K562 (cell line): ENCODE data around the gene SHROOM3. TPM values are rescaled to one million over a fixed set of nuclear protein-coding genes. Genes with fewer than 3 reads are reported as not detected.

ENCODE experiments used
- ATAC-seq: fragments of 200-7000 bp; cut with Tn5 transposase; 3 replicates; pipeline ENCODE4 v1.9.1; 2020; ENCODE audit warnings: moderate library complexity
- BruUV-seq: library from RNA; stranded (reverse); fragments of 400-500 nt; replicated peaks from 2 replicates; lab custom pipeline; 2021; lab: Mats Ljungman, UMichigan
- CTCF ChIA-PET: fragments of 300-600 bp; formaldehyde crosslinking; extraction: SDS; loops from one replicate; lab custom pipeline; 2021; ENCODE audit warnings: low intra/inter-chr PET ratio; lab: Yijun Ruan, JAX
- POLR2A ChIA-PET: fragments of 300-600, 350-650 bp; sonication (Branson Sonifier 250); formaldehyde crosslinking; extraction: SDS; loops from one replicate; lab custom pipeline; 2021; ENCODE audit warnings: antibody characterized with exemption, inconsistent platforms; lab: Yijun Ruan, JAX
- DNase-seq, 4 experiments: peaks; one replicate each; pipeline versions ENCODE4 v3.0.0 to v3.0.0-alpha.2; 2011 to 2018; ENCODE audit warnings: low spot score in 3 of 4, mixed read lengths in 3 of 4; ENCODE audit errors: extremely low read depth in 1 of 4
- FAIRE-seq: peaks from 2 replicates; lab custom pipeline; 2011; peaks lifted over from hg19 to GRCh38; lab: Jason Lieb, UNC
- H2AFZ ChIP-seq: 2 replicates; pipeline ENCODE4 v1.6.0; 2011; ENCODE audit warnings: low read depth, low read length, control low read depth, inconsistent platforms
- H3K27ac ChIP-seq: fragments of 200-600 bp; 3 replicates; pipeline ENCODE4 v1.8.0; 2011; ENCODE audit warnings: low read depth, mild to moderate bottlenecking, control low read depth, inconsistent platforms, low read length, moderate library complexity, mixed read lengths; ENCODE audit errors: extremely low read depth
- H3K27me3 ChIP-seq, 2 experiments: fragments of 300-600 bp in 1 of 2; 2 replicates in 1 of 2; 3 replicates in 1 of 2; pipeline versions ENCODE4 v1.6.0 to v1.8.0; 2011; ENCODE audit warnings: inconsistent platforms in 2 of 2, low read length in 2 of 2, mild to moderate bottlenecking in 1 of 2, mixed read lengths in 1 of 2, moderate library complexity in 1 of 2; ENCODE audit not compliant: control insufficient read depth in 2 of 2, insufficient read depth in 2 of 2
- H3K36me3 ChIP-seq: fragments of 300-600 bp; 3 replicates; pipeline ENCODE4 v1.8.0; 2011; ENCODE audit warnings: mild to moderate bottlenecking, low read length, inconsistent platforms; ENCODE audit not compliant: control insufficient read depth, insufficient read depth
- H3K4me1 ChIP-seq, 2 experiments: fragments of 200-600 bp in 1 of 2; replicated peaks in 1 of 2; 2 replicates in 1 of 2; 3 replicates in 1 of 2; pipeline versions ENCODE4 v1.5.1 to v1.8.0; 2011; ENCODE audit warnings: inconsistent platforms in 2 of 2, low read length in 2 of 2, mild to moderate bottlenecking in 1 of 2, mixed read lengths in 1 of 2, moderate library complexity in 1 of 2; ENCODE audit not compliant: control insufficient read depth in 2 of 2, insufficient read depth in 2 of 2
- H3K4me2 ChIP-seq: 2 replicates; pipeline ENCODE4 v1.6.1; 2011; ENCODE audit warnings: low read length, control low read depth, inconsistent platforms, mixed read lengths; ENCODE audit not compliant: insufficient read depth
- H3K4me3 ChIP-seq: fragments of 200-600 bp; sonication (generic), shearing (Covaris generic); 2 replicates; pipeline ENCODE4 v1.5.1; 2016; ENCODE audit warnings: control low read depth, inconsistent platforms
- H3K79me2 ChIP-seq: fragments of 200-600 bp; 3 replicates; pipeline ENCODE4 v1.8.0; 2011; ENCODE audit warnings: low read length, inconsistent platforms; ENCODE audit not compliant: control insufficient read depth, insufficient read depth
- H3K9ac ChIP-seq, 2 experiments: 2 replicates each; pipeline versions ENCODE4 v1.6.0 to v1.6.1; 2011; ENCODE audit warnings: low read depth in 2 of 2, low read length in 2 of 2, control low read depth in 1 of 2, inconsistent platforms in 1 of 2, mild to moderate bottlenecking in 1 of 2, mixed read lengths in 1 of 2; ENCODE audit not compliant: insufficient read depth in 1 of 2
- H3K9me1 ChIP-seq: one replicate; pipeline ENCODE4 v1.6.0; 2011; ENCODE audit warnings: inconsistent platforms, mild to moderate bottlenecking, low read length, moderate library complexity; ENCODE audit not compliant: control insufficient read depth, insufficient read depth
- H3K9me3 ChIP-seq: replicated peaks from 2 replicates; pipeline ENCODE4 v1.5.1; 2011; ENCODE audit warnings: low read depth, low read length, inconsistent platforms; ENCODE audit not compliant: control insufficient read depth, insufficient read depth
- H4K20me1 ChIP-seq: replicated peaks from 2 replicates; pipeline ENCODE4 v1.6.1; 2011; ENCODE audit warnings: low read length, inconsistent platforms, mixed read lengths; ENCODE audit not compliant: control insufficient read depth, insufficient read depth
- BCOR ChIP-seq: fragments of 450-650 bp; IDR thresholded peaks from 2 replicates; pipeline ENCODE4 v1.6.1; 2016
- E2F5 ChIP-seq: sonication (generic); formaldehyde crosslinking; IDR thresholded peaks from 2 replicates; pipeline ENCODE4 v1.8.0; 2022; ENCODE audit warnings: mild to moderate bottlenecking, missing genetic modification reagents
- GABPA ChIP-seq: fragments of 200-800 bp; sonication (Bioruptor generic); conservative IDR thresholded peaks from 2 replicates; pipeline ENCODE4 v1.6.1; 2016; ENCODE audit warnings: low read depth, missing genetic modification characterization, missing compliant biosample characterization
- MCM5 ChIP-seq: fragments of 450-650 bp; IDR thresholded peaks from 2 replicates; pipeline ENCODE4 v1.6.1; 2016; ENCODE audit warnings: low read depth
- MYC ChIP-seq, 2 experiments: fragments of 250-450 bp in 1 of 2; sonication (Bioruptor Pico) in 1 of 2; IDR thresholded peaks; 2 replicates each; pipeline versions ENCODE4 v1.5.1 to v1.6.1; 2012 to 2021; ENCODE audit warnings: low read depth in 2 of 2, borderline replicate concordance in 1 of 2, improper control_type of control experiment in 1 of 2, low read length in 1 of 2, mild to moderate bottlenecking in 1 of 2, moderate library complexity in 1 of 2
- POLR2AphosphoS2 ChIP-seq: IDR thresholded peaks from 2 replicates; pipeline ENCODE4 v1.6.1; 2012; ENCODE audit warnings: low read length, improper control_type of control experiment
- RBM15 ChIP-seq: fragments of 200-400 bp; formaldehyde crosslinking; IDR thresholded peaks from 2 replicates; pipeline ENCODE4 v1.6.1; 2018; ENCODE audit warnings: mild to moderate bottlenecking, low read length, moderate library complexity; ENCODE audit not compliant: insufficient read depth
- SMC3 ChIP-seq: conservative IDR thresholded peaks from 2 replicates; pipeline ENCODE4 v1.6.1; 2011; ENCODE audit warnings: low read depth, low read length, improper control_type of control experiment; ENCODE audit not compliant: insufficient read depth
- SNRNP70 ChIP-seq: fragments of 200-400 bp; formaldehyde crosslinking; optimal IDR thresholded peaks from 2 replicates; pipeline ENCODE3; 2017; ENCODE audit warnings: low read depth, low read length
- ZNF232 ChIP-seq: sonication (generic); formaldehyde crosslinking; IDR thresholded peaks from 2 replicates; pipeline ENCODE4 v1.8.0; 2022; ENCODE audit warnings: mild to moderate bottlenecking, missing genetic modification reagents
- ZNF76 ChIP-seq: fragments of 250-450 bp; sonication (Bioruptor Pico); IDR thresholded peaks from 2 replicates; pipeline ENCODE4 v1.4.0; 2020; ENCODE audit warnings: mild to moderate bottlenecking, moderate library complexity, borderline replicate concordance
- WGBS: fragments of 100-300 bp; shearing (Covaris generic); methylation state at CpG from one replicate; pipeline ENCODE4 v1.1.6; 2016; ENCODE audit warnings: low coverage, mixed read lengths; ENCODE audit not compliant: insufficient coverage; ENCODE audit errors: missing lambda C conversion rate; 5-methylcytosine and 5-hydroxymethylcytosine counted together
- in situ Hi-C: fragments of 300-500 bp; cut with MboI; formaldehyde crosslinking; loops from 4 replicates; pipeline ENCODE4 v1.15.0; 2018; ENCODE audit warnings: inconsistent platforms, mixed read lengths
- intact Hi-C: fragments of 100-400 bp; cut with micrococcal nuclease; formaldehyde crosslinking; loops from 2 replicates; pipeline ENCODE4 v1.14.2; 2022
- polyA plus RNA-seq, 8 experiments: library from polyadenylated mRNA; depleted of rRNA in 4 of 8; stranded (reverse) in 5 of 8; unstranded in 3 of 8; fragments of >200 nt; fragmentation: Nextera tagmentation in 2 of 8; fragmentation: Illumina TruSeq in 1 of 8; extraction: Ambion mirVana in 2 of 8; extraction: Trizol in 1 of 8; gene quantifications; 2 replicates each; pipeline versions ENCODE4 v1.2.1 to v1.2.3, GENCODE V29; 2011 to 2014; ENCODE audit warnings: inconsistent platforms in 1 of 8, missing spikeins in 1 of 8
- total RNA-seq, 7 experiments: library from RNA; depleted of rRNA in 6 of 7; stranded (reverse); fragments of >200 nt in 6 of 7; fragmentation: Illumina TruSeq in 2 of 7; extraction: Trizol in 2 of 7; gene quantifications; 2 replicates each; pipeline versions ENCODE4 v1.2.1 to v1.2.3, GENCODE V29; 2011 to 2021; ENCODE audit warnings: low replicate concordance in 1 of 7
- TF ChIP-seq, protein P1 (sequence below): sonication (generic); IDR thresholded peaks from 2 replicates; pipeline ENCODE4 v1.6.1; 2016
- TF ChIP-seq, protein P2 (sequence below), 2 experiments: fragments of 450-650 bp; conservative IDR thresholded peaks; 2 replicates each; pipeline ENCODE4 v1.6.1; 2017; ENCODE audit warnings: mild to moderate bottlenecking in 2 of 2, moderate library complexity in 2 of 2
- TF ChIP-seq, protein P3 (sequence below): fragments of 450-650 bp; formaldehyde crosslinking; conservative IDR thresholded peaks from 2 replicates; pipeline ENCODE4 v1.4.0; 2022; ENCODE audit warnings: mild to moderate bottlenecking, missing genetic modification characterization
- TF ChIP-seq, protein P4 (sequence below): fragments of 450-650 bp; IDR thresholded peaks from 2 replicates; pipeline ENCODE4 v1.6.1; 2016

Gene SHROOM3
- total and polyA plus RNA-seq, 9 of the 15 experiments (the other 6 are each of a cell fraction or from before 2014, with no cell fraction given) = 0.01 to 0.07 TPM; not detected in 7

DNA sequence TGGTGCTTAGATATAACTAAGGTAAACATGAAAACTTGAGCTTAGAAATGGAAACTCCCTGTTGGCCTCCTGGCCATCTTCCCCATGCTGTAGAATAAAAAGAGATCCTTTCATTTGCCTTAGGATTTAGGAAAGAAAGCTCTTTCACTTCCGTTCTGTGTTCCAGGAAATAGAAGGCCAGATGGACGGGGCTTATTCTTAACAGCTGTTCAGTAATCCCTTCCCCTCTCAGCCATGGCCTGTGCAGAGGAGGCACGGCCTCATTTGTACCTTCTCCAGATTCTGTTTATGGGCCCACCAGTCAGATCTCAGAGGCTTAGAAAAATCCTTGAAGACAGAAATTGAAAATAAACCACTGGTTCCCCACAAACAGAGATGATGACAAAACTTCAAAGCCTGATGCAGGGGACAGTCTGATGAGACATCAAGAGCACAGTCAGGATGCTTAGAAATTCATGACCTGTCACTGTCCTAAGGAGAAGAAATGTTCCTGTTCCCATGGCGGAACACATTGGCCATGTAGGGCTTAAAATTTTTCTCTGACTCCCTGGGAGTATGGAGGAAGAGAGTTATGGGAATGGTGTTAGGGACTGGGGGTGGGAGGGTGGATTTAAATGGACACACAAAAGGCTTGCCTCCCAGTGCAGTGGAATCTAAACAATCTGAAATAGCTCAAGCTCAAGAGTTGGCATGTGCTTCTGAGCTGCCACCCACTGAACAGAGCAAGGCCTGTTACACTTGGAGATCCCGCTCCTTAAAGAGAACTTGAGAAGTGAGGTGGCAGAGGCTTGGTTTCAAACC is 274.1 kb downstream of the SHROOM3 start:
- Histone ChIP-seq H3K4me3 (no peak overlapping the region), H3K27me3 (peaks cover 14 to 16% of the 10 kb centered on the region in 2 experiments; a peak in 4 of 5 replicates), H3K9ac (no peak overlapping the region), H3K9me1 (no peaks in the 10 kb centered on the region), H3K79me2 (no peaks in the 10 kb centered on the region), H3K9me3 (no peaks in the 10 kb centered on the region), H4K20me1 (no peaks in the 10 kb centered on the region), H3K27ac (no peak overlapping the region), H3K36me3 (no peaks in the 10 kb centered on the region), H3K4me1 (no peaks in the 10 kb centered on the region), H3K4me2 (no peak overlapping the region), H2AFZ (no peak overlapping the region)
- ChIA-PET POLR2A (interaction anchor here (0.6 to 0.9 kb wide), 2 partner anchors 8 to 10 kb away, joined by 3 read pairs; no protein-coding TSS in a partner anchor), CTCF (no interaction called here)
- no peak for ATAC-seq
- FAIRE-seq = no peak
- WGBS = 3% methylated on average over 5 of the region's 5 CpGs
- BruUV-seq = no TSS peak
- in situ Hi-C loops (no loop called here), intact Hi-C loops (no loop called here)
- no peak for DNase-seq
- TF ChIP-seq RBM15 = no peak
- TF ChIP-seq E2F5 (CRISPR knock-in tag) = no peak
- no peak for TF ChIP-seq SNRNP70
- no peak for TF ChIP-seq ZNF232 (CRISPR knock-in tag)
- TF ChIP-seq, protein P1, sequence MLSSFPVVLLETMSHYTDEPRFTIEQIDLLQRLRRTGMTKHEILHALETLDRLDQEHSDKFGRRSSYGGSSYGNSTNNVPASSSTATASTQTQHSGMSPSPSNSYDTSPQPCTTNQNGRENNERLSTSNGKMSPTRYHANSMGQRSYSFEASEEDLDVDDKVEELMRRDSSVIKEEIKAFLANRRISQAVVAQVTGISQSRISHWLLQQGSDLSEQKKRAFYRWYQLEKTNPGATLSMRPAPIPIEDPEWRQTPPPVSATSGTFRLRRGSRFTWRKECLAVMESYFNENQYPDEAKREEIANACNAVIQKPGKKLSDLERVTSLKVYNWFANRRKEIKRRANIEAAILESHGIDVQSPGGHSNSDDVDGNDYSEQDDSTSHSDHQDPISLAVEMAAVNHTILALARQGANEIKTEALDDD = no peak
- TF ChIP-seq, protein P2, sequence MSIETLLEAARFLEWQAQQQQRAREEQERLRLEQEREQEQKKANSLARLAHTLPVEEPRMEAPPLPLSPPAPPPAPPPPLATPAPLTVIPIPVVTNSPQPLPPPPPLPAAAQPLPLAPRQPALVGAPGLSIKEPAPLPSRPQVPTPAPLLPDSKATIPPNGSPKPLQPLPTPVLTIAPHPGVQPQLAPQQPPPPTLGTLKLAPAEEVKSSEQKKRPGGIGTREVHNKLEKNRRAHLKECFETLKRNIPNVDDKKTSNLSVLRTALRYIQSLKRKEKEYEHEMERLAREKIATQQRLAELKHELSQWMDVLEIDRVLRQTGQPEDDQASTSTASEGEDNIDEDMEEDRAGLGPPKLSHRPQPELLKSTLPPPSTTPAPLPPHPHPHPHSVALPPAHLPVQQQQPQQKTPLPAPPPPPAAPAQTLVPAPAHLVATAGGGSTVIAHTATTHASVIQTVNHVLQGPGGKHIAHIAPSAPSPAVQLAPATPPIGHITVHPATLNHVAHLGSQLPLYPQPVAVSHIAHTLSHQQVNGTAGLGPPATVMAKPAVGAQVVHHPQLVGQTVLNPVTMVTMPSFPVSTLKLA (conservative IDR thresholded peaks at IDR 0.05) = no peak
- TF ChIP-seq, protein P3, sequence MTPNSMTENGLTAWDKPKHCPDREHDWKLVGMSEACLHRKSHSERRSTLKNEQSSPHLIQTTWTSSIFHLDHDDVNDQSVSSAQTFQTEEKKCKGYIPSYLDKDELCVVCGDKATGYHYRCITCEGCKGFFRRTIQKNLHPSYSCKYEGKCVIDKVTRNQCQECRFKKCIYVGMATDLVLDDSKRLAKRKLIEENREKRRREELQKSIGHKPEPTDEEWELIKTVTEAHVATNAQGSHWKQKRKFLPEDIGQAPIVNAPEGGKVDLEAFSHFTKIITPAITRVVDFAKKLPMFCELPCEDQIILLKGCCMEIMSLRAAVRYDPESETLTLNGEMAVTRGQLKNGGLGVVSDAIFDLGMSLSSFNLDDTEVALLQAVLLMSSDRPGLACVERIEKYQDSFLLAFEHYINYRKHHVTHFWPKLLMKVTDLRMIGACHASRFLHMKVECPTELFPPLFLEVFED (CRISPR knock-in tag) = no peak
- TF ChIP-seq BCOR = no peak
- TF ChIP-seq, protein P4, sequence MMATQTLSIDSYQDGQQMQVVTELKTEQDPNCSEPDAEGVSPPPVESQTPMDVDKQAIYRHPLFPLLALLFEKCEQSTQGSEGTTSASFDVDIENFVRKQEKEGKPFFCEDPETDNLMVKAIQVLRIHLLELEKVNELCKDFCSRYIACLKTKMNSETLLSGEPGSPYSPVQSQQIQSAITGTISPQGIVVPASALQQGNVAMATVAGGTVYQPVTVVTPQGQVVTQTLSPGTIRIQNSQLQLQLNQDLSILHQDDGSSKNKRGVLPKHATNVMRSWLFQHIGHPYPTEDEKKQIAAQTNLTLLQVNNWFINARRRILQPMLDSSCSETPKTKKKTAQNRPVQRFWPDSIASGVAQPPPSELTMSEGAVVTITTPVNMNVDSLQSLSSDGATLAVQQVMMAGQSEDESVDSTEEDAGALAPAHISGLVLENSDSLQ = no peak
- no peak for TF ChIP-seq ZNF76
- no peak for TF ChIP-seq MCM5
- TF ChIP-seq SMC3 = no peak
- TF ChIP-seq MYC (IDR thresholded peaks at IDR 0.05; ENCODE audit: low read depth, low read length) = no peak
- TF ChIP-seq MYC (CRISPR knock-in tag; IDR thresholded peaks at IDR 0.05; ENCODE audit: borderline replicate concordance, low read depth) = no peak
- no peak for TF ChIP-seq GABPA (tag)
- TF ChIP-seq POLR2AphosphoS2 = no peak
